Medulla oblongata (tissue), 1 donor: ENCODE data around the gene CIB2.

Experiments
- DNase-seq: peaks from one replicate; pipeline ENCODE4 v3.0.0-alpha.2; 2015; ENCODE audit errors: extremely low spot score

CIB2 gene

GRCh38 chr15:78083687-78084448 is 47.4 kb downstream of the CIB2 start:
- DNase-seq: no peak

GRCh38 chr15:78083186-78083585 is 48.1 kb downstream of the CIB2 start:
- DNase-seq: no peak

DNA sequence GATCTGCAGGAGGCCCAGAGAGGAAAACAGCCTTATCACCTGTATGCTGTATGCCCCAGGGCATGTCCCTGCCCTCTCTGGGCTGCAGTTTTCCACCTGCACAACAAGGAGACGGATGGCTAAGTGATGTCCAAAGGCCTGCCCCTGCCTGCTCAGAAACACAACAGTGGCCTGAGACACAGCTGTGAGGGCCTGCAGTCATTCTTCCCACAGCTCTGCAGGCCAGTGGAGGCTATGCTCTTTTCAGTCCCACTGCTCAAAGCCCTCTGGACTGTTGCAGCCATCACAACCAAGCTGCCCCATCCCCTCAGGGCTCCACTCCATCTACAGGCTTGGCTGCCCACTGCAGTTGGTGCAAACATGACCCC is 48.5 kb downstream of the CIB2 start:
- no peak for DNase-seq

- DNase-seq: peak; percentile 39
Observed at GRCh38 chr15:78082106-78082742, 49.0 kb downstream of the CIB2 start.

DNA sequence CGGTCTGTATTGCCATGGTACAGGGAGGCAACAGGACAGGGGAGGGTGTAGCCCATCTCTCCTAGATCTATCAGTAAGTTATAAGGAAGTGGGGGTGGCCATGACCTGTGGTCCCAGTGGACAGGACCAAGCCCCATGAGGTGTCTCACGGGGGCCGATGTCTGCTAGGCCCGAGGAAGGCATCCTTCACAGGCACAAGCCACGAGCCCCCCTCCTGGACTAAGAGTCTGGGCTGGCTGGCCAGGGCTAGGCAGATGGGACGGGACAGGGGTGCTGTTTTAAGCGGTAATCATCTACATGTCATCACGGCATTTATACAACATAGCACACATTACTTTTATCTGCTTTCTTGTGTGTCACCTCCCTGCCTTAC is 51.2 kb downstream of the CIB2 start:
- no peak for DNase-seq

- no peak for DNase-seq
Observed at GRCh38 chr15:78079298-78080087, 51.8 kb downstream of the CIB2 start.

- peak; percentile 34 for DNase-seq
Observed at GRCh38 chr15:78077871-78078210, 53.4 kb downstream of the CIB2 start.

GRCh38 chr15:78077053-78077870 is 54.0 kb downstream of the CIB2 start, which contains the start of gene TBC1D2B:
Gene TBC1D2B (minus strand): TSS chr15:78077711. CDS start chr15:78077652, 59 bp downstream.
- peak; percentile 66 for DNase-seq

DNA sequence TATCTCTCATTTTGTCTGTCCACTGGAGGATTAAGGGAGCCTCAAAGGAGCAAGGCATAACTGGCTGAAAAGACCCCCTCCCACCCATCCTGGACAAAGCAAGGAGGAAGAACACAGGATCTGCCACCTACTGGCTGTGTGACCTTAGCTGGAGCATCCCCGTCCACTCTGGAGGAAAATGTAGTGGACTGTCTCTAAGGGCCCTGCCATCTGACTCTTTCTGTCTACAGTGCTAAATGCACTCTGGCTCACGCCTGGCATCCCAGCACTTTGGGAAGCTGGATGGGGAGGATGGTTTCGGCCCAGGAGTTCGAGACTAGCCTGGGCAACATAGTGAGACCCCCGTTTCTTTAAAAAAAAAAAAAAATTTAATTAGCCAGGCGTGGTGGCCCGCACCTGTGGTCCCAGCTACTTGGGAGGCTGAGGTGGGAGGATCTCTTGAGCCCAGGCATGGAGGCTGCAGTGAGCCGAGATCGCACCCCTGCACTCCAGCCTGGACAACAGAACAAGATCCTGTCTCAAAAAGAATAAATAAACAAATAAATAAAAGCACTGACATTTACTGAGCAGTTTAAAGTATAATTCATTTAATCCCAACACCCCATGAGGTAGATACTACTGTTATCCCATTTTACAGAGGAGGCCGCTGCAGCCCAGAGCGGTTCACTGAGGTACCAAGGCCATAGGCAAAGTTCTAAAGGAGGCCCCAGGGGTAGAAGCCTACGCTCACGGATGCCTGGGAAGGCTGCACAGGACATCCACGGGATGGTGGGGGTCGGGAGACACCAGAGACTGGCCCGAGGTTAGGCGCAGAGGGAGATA is 54.8 kb downstream of the CIB2 start:
- peak; percentile 44 for DNase-seq

- peak; percentile 61 for DNase-seq
Observed at GRCh38 chr15:78075490-78076230, 55.6 kb downstream of the CIB2 start.

- no peak for DNase-seq
Observed at GRCh38 chr15:78073046-78073787, 58.0 kb downstream of the CIB2 start.

GRCh38 chr15:78072080-78072892 is 59.0 kb downstream of the CIB2 start:
- peak; percentile 90 for DNase-seq

DNA sequence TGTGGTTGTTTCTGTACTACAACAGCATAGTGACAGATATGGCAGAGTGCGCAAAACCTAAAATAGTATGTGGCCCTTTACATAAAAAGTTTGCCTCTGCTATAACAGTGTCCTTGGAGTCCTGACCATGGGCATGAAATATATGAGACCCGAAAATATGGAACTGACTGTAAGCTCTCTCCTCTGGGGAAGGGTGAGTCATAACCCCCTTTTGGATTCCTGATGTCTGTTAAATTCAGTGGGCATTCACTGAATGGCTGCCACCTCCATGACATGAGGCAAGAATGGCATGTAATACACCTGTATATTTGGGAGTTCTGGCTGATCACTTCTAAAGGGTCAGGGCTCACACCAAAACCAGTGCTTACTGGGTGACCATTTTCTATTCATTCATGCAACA is 59.9 kb downstream of the CIB2 start:
- DNase-seq: no peak

DNA sequence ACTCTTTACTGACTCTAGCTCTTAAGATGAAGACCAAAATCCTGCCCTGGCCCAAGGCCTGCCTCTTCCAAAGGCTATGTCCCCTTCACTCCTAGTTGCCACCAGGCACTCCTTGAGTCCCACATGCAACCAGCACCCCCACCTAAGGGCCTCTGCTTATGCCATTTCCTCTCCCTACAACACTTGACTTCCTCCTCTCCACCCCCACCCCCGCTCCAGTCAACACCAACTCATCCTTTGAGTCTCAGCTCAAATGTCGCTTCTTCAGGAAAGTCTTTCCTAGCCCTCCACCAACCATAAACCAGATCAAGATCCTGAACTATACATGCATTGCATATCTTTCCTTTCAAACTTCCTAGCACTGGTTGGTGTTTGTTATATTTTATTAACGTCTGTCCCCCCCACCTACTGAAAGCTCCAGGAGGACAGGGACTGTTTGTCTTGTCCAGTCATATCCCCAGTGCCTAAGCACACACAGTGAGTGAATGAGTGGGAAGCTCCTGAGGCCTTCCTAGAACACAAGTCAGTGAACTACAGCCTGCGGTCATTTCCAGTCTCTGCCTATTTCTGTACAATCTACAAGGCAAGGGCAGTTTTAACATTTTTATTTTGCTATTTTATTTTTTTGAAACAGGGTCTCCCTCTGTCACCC is 61.1 kb downstream of the CIB2 start:
- no peak for DNase-seq

DNA sequence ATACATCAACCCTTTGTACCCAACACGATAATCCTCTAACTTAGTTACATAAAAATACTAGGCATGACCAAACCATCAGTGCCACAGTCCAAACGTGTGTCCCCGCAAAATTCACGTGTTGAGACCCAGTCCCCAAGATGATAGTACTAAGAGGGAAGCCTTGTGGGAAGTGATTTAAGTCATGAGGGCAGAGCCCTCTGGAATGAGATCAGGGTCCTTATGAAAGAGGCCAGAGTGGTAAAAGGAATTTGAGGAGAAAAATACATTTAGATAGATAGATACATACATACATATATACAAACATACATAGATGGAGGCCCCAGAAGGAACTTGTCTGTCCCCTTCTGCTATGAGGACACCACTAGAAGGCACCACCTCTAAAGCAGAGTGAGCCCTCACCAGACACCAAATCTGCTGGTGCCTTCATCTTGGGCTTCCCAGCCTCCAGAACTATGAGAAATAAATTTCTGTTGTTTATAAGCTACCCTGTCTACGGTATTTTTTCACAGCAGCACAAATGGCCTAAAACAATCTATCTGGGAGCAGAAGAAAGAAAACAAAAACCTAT is 61.7 kb downstream of the CIB2 start:
- no peak for DNase-seq

GRCh38 chr15:78069052-78069414 is 62.2 kb downstream of the CIB2 start:
- DNase-seq: no peak

DNA sequence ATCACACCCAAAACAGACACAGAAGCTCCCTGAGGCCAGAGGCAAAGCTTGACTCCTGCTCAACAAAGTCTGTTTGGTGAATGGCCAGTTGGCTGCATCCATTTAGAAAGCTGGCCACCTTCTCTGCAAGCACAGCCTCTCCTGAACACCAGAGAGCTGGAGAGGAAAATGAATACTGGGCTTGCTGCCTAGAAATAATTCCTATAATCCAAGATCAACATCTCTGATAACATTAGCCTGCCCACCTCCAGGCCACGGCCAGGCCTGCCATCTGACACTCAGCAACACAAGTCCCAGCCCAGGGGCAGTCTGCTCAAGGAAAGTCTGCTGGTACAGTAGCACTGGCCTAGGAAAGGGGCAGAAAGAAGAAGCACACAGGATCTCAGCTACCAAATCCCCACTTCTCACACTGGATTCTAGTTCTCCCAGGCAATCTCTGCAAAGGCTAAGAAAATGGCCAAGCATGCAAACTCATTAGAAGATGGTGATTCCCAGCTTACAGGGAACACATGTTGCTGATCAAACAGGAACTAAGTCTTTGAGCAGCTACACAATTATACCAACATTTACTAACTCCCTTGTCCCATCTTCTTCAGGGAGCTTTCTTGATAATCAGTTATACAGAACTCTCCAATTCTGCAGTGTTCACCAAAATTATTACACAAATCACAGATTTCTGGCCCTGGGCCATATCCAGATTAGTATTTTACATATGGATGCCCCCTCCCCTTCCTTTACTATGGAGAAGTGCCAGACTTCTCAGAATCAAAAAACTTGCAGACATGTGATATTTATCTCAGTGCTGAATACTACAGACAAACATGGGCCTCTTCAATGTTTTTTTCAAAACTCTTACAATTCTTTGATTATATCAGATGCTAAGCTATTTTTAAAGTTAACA is 63.7 kb downstream of the CIB2 start:
- no peak for DNase-seq
